Natural killer cell (primary cell): ENCODE measurements around the gene PXMP4. TPM values are rescaled to one million over a fixed set of nuclear protein-coding genes. Genes with fewer than 3 reads are reported as not detected.

Experiments
- ATAC-seq, 3 donors: fragments of 150-1000 bp in 2 of 3; fragments of 200-7000 bp in 1 of 3; cut with Tn5 transposase; 1 replicate in 1 of 3; 2 replicates in 2 of 3; pipeline ENCODE4 v1.10.0; 2021; ENCODE audit warnings: mild to moderate bottlenecking in 2 of 3, moderate library complexity in 2 of 3
- DNase-seq, 2 donors: peaks; one replicate each; pipeline versions ENCODE4 v3.0.0 to v3.0.0-alpha.2; 2013 to 2021; ENCODE audit warnings: mixed read lengths in 1 of 2
- H3K27ac ChIP-seq: one replicate; pipeline ENCODE4 v1.5.1; 2013; ENCODE audit warnings: mild to moderate bottlenecking, low read length
- H3K27me3 ChIP-seq: one replicate; pipeline ENCODE4 v1.6.1; 2013; ENCODE audit warnings: low read length; ENCODE audit not compliant: control insufficient read depth, insufficient read depth
- H3K36me3 ChIP-seq: one replicate; pipeline ENCODE4 v1.6.1; 2013; ENCODE audit warnings: low read length; ENCODE audit not compliant: control insufficient read depth, insufficient read depth
- H3K4me1 ChIP-seq: one replicate; pipeline ENCODE4 v1.6.1; 2013; ENCODE audit warnings: low read length; ENCODE audit not compliant: control insufficient read depth, insufficient read depth
- H3K4me3 ChIP-seq: one replicate; pipeline ENCODE4 v1.5.1; 2013; ENCODE audit warnings: low read length
- H3K9me3 ChIP-seq: one replicate; pipeline ENCODE4 v1.6.1; 2013; ENCODE audit warnings: low read length; ENCODE audit not compliant: control insufficient read depth, insufficient read depth
- H3K27ac Mint-ChIP-seq, 2 donors: one replicate each; pipeline ENCODE4 v1.8.0; 2022; ENCODE audit warnings: mild to moderate bottlenecking in 2 of 2, mixed read lengths in 2 of 2, moderate library complexity in 1 of 2
- H3K27me3 Mint-ChIP-seq, 2 donors: one replicate each; pipeline ENCODE4 v1.8.0; 2022; ENCODE audit warnings: low read depth in 2 of 2, mixed read lengths in 2 of 2
- H3K36me3 Mint-ChIP-seq: one replicate; pipeline ENCODE4 v1.8.0; 2022; ENCODE audit warnings: mixed read lengths
- H3K4me1 Mint-ChIP-seq, 2 donors: one replicate each; pipeline ENCODE4 v1.8.0; 2022; ENCODE audit warnings: mixed read lengths in 2 of 2
- H3K4me3 Mint-ChIP-seq: one replicate; pipeline ENCODE4 v1.8.0; 2022; ENCODE audit warnings: mild to moderate bottlenecking, moderate library complexity, mixed read lengths
- H3K9me3 Mint-ChIP-seq, 2 donors: one replicate each; pipeline ENCODE4 v1.8.0; 2022; ENCODE audit warnings: mixed read lengths in 2 of 2
- CTCF ChIP-seq: fragments of 200-600 bp; IDR thresholded peaks from one replicate; pipeline ENCODE4 v1.8.0; 2022; ENCODE audit warnings: antibody characterized with exemption
- WGBS: methylation state at CpG from one replicate; pipeline ENCODE4 v1.1.7; 2013; ENCODE audit warnings: missing lambda C conversion rate; ENCODE audit not compliant: insufficient coverage; 5-methylcytosine and 5-hydroxymethylcytosine counted together
- intact Hi-C: fragments of 100-400 bp; cut with micrococcal nuclease; formaldehyde crosslinking; loops from one replicate; pipeline ENCODE4 v1.14.2; 2022
- total RNA-seq, 4 donors: library from RNA; stranded (reverse); fragments of 120-200 nt in 1 of 4; gene quantifications; one replicate each; pipeline versions ENCODE4 v1.2.3 to v1.2.4, GENCODE V29; 2013 to 2022

The PXMP4 gene
- total RNA-seq, 3 donors from 2014 or later (not counting 1 experiment from before 2014, with no cell fraction given), result 4.7 to 6.6 (median 6.2) TPM

- Histone ChIP-seq H3K36me3 (no peaks in the 10 kb centered on the region), H3K27me3 (no peaks in the 10 kb centered on the region), H3K4me3 (peak overlapping the region; percentile 62), H3K27ac (peak overlapping the region; percentile 93), H3K9me3 (no peaks in the 10 kb centered on the region), H3K4me1 (peaks cover 51% of the 10 kb centered on the region)
- no peaks in the 10 kb centered on the region for H3K36me3 Mint-ChIP-seq
- 64% methylated on average over 9 of the region's 9 CpGs for WGBS
- peak overlapping the region; percentile 86 for H3K4me3 Mint-ChIP-seq
- intact Hi-C loops, result no loop called here
- DNase-seq (no peak), ATAC-seq (no peak)
- peaks cover 26 to 44% of the 10 kb centered on the region in 2 donors for H3K4me1 Mint-ChIP-seq
- no peaks in the 10 kb centered on the region for H3K27me3 Mint-ChIP-seq
- no peaks in the 10 kb centered on the region for H3K9me3 Mint-ChIP-seq
- H3K27ac Mint-ChIP-seq, result peak overlapping the region; percentile 89
- TF ChIP-seq CTCF, result no peak
These were observed 55.9 kb downstream of the PXMP4 start for GRCh38 chr20:33664085-33664761.

DNA sequence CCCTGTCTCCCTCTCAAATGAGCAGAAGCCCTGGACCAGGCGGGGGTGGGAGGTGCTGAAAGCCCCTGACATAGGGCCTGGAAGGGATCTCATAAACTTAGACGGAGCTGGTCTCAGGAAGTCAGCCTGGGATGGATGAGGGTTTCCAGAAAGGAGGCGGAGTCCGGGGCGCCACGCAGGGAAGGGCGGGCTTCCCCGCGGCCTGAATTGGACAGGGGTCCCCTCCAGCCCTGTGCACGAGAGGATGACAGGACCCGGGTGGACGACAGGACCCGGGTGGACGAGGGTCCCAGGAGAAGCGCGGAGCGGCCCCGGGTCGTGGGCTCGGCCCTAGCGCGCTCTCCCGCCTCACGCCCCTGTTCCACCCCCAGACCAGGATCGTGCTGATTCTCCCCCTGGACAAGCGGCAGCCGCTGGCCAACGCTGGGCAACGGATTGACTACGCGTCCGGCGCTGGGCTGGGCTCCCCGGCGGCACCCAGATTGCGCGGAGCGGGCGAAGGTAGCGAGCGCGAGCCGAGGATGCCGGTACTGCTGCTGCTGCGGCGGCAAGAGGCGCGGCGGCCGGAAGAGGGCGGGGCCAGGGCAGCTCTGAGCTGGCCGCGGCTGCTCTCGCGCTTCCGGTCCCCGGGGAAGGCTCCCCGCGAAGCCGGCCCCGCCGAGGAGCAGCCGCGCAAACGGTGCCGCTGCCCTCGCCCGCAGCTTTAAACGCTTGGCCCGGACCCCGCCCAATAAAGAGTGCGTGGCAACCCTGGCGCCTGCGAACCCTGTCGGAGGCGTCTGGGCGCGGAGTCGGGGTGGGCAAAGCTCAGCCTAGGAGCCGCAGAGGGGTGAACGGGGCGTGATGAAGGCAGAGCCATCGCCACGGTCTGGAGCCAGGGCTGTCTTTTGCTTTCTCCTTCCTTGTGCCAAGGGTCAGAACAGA is 56.7 kb downstream of the PXMP4 start:
- no peaks in the 10 kb centered on the region for H3K36me3 Mint-ChIP-seq
- ATAC-seq, result peak; percentile 69 to 82 (median 73)
- H3K4me3 Mint-ChIP-seq, result peak overlapping the region; percentile 86
- H3K9me3 Mint-ChIP-seq, result no peaks in the 10 kb centered on the region
- H3K27ac Mint-ChIP-seq, result peak overlapping the region; percentile 89
- Histone ChIP-seq H3K4me1 (peaks cover 48% of the 10 kb centered on the region), H3K36me3 (no peaks in the 10 kb centered on the region), H3K27ac (peak overlapping the region; percentile 93), H3K27me3 (no peaks in the 10 kb centered on the region), H3K4me3 (peak overlapping the region; percentile 81), H3K9me3 (no peaks in the 10 kb centered on the region)
- H3K4me1 Mint-ChIP-seq, result peaks cover 26 to 43% of the 10 kb centered on the region in 2 donors
- intact Hi-C loops, result no loop called here
- TF ChIP-seq CTCF, result no peak
- DNase-seq, result peak; percentile 83 to 91
- WGBS, result under 1% methylated on average over 84 of the region's 84 CpGs
- H3K27me3 Mint-ChIP-seq, result no peaks in the 10 kb centered on the region

- Histone ChIP-seq H3K27me3 (no peaks in the 10 kb centered on the region), H3K9me3 (no peaks in the 10 kb centered on the region), H3K27ac (peak within 1 kb of the TSS; percentile 91), H3K4me1 (peaks cover 38% of the 10 kb centered on the region), H3K36me3 (no peaks in the 10 kb centered on the region), H3K4me3 (peak within 1 kb of the TSS; percentile 81)
- peak within 1 kb of the TSS; percentile 86 for H3K4me3 Mint-ChIP-seq
- 95% methylated on average over 10 of the region's 10 CpGs for WGBS
- H3K27ac Mint-ChIP-seq, result peak within 1 kb of the TSS; percentile 89
- H3K4me1 Mint-ChIP-seq, result peaks cover 26 to 33% of the 10 kb centered on the region in 2 donors
- no peak for TF ChIP-seq CTCF
- no peaks in the 10 kb centered on the region for H3K36me3 Mint-ChIP-seq
- no peaks in the 10 kb centered on the region for H3K9me3 Mint-ChIP-seq
- DNase-seq, result no peak
- no peaks in the 10 kb centered on the region for H3K27me3 Mint-ChIP-seq
- intact Hi-C loops, result no loop called here
- ATAC-seq, result no peak
These were observed 57.9 kb downstream of the PXMP4 start, which contains the start of gene C20orf144 for GRCh38 chr20:33662172-33662571. C20orf144 (plus strand) TSS chr20:33662327; CDS start chr20:33662346, 19 bp downstream.
